GM21576 (cell line): Measurements from ENCODE around the gene TSPAN14.
A peak's percentile ranks its signal among the peaks of the same experiment; 100 is the strongest.
"Not testable (repeated sequence)": the region's sequence is repeated elsewhere in the genome, so short reads cannot be mapped to it uniquely, and the experiment has no call there.

ENCODE experiments used
- ATAC-seq: cut with Tn5 transposase; IDR thresholded peaks from one replicate; pipeline ENCODE4 v1.9.1; 2021; ENCODE audit warnings: mild to moderate bottlenecking, moderate library complexity; ENCODE audit not compliant: unreplicated experiment

The TSPAN14 gene

DNA sequence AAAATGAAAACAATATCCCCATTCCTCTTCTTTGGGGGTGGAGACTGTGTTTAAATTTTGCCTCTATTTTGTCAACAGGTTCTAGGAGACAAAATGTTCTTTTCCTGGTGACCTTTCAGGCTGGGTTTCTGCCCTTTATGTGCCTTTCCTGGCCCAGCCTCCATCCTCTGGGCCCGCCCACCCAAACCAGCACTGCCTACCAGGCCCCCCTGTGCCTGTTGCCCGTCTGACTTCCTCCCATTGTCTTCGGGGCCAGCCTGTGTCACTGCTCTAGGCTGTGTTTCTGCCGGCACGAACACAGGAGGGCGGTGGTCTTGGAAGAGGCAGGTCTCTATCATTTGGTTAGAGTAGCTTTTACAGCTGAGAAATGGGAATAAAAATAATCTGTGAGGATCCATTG is 13.9 kb downstream of the TSPAN14 start:
- ATAC-seq, result no peak

DNA sequence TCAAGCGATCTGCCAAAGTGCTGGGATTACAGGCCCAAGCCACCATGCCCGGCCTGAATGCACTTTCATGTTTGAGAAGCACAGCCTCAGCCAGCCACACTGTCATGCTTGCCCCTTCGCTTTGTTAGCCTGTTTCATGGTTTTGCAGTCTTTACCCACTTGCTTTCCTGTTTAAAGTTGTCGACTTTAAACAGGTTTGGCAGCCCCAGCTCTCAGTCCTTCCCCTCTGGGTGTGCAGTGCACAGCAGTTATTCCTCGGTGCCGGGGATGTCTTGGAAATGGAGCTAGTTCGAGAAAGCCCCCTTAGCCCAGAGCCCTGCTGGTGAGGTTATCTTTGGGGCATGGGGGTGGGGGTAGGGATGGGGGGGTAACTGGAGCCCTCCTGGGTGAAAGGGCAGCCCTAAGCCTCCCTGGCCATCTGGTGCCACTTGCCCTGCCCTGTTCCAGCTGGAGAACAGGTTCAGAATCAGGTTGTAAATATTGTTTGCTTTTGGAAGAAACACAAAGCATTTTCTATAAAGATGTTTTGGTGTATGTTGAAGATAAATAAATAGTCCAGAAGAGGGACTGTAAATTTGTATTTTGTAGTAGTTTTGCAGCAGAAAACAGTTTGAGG is 14.8 kb downstream of the TSPAN14 start:
- no peak for ATAC-seq

DNA sequence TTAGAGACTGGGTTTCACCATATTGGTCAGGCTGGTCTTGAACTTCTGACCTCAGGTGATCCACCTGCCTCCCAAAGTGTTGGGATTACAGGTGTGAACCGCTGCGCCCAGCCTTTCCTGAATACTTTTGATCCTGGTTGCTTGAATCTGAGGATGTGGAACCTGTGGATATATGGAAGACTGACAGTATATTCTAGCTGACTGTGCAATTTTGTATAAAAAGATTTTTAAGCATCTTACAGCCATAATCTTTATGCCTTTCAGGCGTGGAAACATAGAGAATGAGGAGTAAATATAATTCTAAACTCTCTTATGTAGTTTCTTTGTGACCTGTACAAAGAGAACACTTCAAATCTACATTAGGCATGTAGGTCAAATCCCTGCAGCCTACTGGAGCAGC is 16.2 kb downstream of the TSPAN14 start:
- ATAC-seq, result no peak

DNA sequence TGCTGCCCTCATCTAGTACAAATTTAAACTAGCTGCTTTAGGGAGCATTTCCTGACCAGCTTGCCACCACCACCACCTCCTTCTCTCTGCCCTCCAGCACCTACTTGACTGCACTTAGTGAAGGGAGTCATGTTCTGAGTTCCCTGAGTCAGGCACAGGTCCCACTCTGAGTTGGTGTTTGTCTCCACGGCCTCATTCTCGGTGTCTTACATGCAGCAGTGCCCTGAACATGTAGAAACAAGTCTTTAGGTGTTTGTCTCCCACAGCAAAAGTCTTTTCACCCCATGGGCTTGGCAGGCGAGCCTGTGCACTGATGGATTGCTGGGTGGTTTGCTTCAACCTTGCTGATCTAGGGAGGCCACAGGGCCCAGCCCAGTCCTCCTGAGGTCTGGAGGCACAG is 16.9 kb downstream of the TSPAN14 start:
- ATAC-seq, result no peak

DNA sequence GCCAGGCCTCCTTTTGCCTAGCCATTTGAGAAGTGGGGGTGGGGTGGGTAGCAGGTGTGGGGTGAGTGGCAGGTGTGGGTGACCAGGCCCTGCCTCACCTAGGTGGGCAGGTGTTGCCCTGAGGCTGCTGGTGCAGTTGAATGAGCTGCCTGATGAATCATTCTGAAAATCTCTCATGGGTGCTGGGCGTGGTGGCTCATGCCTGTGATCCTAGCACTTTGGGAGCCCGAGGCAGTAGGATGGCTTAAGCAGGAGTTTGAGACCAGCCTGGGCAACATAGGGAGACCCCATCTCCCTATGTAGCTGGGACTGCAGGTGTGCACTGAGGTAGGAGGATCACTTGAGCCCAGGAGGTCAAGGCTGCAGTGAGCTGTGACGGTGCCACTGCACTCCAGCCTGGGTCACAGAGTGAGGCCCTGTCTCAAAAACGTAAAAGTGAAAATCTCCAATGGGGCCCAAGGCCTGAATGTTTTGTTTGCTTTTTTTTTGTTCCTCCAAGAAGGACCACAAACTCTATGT is 17.7 kb downstream of the TSPAN14 start:
- ATAC-seq, result peak; percentile 50

DNA sequence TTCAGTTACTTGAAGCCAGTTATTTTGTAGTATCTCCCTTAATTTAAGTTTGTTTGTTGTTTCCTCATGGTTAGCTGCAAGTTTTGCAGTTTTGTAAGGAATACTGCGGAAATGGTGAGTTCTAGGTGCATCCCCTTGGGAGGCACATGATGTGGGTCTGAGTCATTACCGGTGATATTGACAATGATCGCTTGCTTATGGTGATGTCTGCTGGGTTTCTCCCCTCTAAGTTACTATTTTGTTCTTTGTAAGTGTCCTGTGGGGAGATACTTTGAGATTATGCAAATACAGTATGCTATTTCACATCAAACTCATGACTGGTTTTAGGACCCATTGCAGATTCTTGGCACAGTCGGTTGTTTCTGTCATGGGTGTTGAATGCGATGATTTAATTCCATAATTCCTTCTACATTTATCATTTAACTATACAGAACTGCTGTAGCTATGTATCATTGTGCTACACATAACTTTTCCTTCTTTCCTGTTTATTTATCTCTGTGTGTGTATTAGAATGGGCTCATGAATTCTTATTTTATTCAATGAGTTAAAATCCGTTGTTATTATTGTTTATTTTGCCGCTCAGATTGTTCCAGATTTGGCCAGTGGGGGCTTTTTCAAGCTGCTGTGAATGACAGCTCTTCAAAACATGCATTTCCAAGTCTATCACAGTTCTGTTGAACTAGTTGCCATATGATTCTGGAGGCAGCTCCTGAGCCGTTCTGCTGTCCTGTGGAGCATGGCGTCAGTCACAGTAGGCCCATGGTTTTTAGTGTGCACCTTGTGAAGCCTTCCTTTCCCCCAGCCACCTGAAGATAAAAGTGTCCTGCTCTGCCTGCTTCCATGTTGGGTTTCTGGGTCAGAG is 18.4 kb downstream of the TSPAN14 start:
- peak; percentile 89 for ATAC-seq

DNA sequence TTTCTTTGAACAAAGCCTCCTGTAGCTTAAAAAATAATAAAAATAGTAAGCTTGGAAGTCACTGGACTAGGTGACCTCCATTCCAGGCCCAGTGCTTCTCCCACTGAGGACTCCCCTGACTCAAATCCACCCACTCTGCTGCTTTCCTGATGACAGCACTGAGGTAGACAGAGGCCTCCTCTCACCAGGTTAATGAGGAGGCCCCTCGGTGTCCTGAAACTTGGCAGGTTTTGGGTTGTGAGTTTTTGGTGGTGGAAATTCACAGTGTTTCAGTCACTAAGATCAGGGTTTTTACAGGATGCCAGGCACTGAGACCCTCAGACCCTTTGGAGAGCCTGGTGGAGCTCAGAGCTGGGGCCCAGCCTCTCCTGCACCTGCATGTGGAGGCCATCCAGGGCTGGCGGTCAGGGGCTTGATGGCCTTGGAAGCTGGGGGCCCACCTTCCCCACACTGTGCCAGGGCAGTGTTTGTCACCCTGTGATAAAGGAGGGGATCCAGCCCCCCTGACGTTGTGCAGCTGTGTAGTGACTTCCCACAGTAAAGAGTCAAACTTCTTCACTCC is 19.1 kb downstream of the TSPAN14 start:
- no peak for ATAC-seq

DNA sequence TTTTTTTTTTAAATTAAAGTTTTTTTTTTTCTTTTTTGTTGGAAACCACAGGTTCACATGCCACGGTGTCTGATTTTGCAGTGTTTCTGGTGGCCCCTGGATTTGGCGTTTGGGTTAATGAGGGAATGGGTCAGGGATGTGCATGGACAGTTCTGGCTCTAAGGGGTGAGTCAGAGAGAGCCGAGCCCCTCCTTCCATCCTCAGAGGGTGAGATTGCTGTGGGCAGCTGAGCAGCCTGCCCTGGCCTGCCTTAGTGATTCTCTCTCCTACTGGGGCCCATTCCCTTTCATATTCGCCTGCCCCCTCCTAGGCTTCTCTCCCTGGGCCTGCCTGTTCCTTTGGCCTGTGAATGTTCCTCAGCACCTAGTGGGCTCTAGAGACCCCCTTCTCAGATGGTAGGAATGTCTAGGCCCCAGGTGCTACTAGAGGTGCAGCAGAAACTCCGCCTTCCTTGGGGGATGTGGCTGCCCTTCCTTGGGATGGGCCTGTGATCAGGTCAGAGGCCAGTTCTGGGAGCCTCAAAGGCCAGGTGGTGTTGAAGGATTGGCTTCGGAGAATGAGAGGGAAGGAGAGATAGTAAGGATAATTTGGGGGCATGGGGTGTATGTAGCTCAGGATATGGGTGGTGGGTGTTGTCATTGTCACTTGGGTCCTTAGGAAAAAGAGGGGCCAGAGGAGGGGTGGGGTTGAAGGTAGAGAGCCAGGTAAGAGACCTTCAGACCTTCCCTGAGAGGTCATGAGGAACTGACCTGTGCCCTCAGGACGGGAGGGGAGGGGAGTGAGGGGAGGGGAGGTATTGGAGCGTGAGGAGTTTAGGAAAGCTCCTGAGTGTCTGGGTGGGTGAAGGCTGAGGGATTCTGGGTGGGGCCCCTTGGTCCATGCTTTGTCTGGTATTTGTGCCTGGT is 19.8 kb downstream of the TSPAN14 start:
- no peak for ATAC-seq

DNA sequence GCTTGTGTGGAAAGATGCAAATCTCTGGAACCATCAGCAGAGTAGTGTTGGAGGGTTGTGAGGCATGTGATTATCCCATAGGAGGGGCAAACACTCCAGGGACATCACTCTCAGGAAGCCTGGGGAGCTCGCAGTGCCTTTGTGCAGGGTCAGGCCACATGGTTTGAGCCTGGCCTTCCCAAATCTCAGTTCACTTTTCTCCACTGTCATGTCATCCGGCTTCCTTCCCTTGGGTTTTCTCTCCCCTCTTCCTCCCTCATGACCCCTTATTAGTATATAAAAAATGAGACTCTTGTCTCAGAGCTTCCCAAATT is 20.4 kb downstream of the TSPAN14 start:
- no peak for ATAC-seq

DNA sequence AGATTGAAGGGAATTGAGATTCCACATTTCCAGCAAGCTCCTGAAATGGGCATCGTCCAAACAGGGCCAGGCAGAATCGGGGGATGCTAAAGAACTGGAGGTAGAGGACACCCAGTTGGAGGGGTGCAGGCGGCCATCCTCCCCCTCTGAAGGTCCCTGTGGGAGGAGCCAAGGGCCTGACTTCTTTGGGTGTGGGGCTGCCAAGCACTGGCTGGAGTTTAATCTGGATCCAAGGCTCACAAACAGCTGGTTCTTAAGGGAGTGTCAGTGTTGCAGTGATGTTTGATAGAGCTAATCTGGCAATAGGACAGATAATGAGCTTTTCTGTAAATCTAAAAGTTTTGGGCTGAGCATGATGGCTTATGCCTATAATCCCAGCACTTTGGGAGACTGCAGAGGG is 20.8 kb downstream of the TSPAN14 start:
- ATAC-seq, result no peak

DNA sequence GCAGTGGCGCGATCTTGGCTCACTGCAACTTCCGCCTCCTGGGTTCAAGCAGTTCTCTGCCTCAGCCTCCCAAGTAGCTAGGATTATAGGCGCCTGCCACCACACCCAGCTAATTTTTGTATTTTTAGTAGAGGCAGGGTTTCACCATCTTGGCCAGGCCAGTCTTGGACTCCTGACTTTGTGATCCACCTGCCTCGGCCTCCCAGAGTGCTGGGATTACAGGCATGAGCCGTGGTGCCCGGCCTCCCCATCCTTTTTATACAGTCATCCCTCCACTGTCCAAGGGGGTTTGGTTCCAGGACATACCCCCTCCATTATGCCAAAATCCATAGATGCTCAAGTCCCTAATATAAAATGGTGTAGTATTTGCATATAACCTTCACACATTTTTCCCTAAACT is 21.5 kb downstream of the TSPAN14 start:
- ATAC-seq, result not testable (repeated sequence)

DNA sequence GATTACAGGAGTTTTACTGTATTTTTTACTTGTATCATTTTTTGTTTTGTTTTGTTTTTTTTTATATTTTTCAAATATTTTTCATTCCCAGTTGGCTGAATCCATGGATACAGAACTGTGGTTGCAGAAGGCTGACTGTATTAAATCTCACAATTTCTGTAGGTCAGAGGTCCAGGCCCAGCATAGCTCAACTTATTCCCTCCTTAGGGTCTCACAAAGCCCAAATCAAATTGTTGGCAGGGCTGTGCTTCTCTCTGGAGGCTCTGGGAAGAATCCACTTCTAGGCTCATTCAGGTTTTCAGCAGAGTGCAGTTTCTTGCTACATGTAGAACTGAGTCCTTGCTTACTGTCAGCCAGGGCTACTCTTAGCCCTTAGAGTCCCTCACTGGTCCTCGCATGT is 22.6 kb downstream of the TSPAN14 start:
- no peak for ATAC-seq

DNA sequence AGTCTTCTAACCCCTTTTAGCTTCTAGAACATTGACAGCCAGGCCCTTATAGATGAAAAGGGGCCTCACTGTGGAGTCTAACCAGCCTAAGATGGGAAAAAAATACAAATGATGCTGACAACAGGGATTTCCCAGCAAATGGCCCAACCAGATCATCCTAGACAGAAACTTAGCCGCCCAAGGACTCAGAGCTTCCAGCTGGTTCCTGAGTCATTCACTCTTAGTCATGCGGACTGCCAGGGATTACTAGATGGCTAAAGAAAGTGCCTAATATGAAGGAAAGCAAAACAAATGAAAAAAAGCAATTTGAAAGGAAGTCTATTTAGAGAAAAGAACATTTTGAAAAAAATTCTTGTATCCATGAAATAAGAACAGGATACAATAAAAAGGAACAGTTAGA is 23.7 kb downstream of the TSPAN14 start:
- ATAC-seq, result no peak

DNA sequence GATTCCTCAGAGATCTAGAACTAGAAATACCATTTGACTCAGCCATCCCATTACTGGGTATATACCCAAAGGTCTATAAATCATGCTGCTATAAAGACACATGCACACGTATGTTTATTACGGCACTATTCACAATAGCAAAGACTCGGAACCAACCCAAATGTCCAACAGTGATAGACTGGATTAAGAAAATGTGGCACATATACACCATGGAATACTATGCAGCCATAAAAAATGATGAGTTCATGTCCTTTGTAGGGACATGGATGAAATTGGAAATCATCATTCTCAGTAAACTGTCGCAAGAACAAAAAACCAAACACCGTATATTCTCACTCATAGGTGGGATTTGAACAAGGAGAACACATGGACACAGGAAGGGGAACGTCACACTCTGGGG is 26.3 kb downstream of the TSPAN14 start:
- not testable (repeated sequence) for ATAC-seq

DNA sequence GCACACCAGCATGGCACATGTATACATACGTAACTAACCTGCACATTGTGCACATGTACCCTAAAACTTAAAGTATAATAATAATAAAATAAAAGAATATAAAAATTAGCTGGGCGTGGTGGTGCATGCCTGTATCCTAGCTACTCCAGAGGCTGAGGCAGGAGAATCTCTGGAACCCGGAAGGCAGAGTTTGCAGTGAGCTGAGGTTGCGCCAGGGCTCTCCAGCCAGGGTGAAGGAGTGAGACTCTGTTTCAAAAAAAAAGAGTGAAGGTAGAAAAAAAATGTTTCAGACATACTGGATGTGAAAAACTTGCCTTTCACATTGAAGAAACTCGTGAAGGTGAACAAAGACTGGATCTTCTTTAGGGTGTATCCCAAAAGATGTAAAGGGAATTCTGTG is 26.7 kb downstream of the TSPAN14 start:
- no peak for ATAC-seq

DNA sequence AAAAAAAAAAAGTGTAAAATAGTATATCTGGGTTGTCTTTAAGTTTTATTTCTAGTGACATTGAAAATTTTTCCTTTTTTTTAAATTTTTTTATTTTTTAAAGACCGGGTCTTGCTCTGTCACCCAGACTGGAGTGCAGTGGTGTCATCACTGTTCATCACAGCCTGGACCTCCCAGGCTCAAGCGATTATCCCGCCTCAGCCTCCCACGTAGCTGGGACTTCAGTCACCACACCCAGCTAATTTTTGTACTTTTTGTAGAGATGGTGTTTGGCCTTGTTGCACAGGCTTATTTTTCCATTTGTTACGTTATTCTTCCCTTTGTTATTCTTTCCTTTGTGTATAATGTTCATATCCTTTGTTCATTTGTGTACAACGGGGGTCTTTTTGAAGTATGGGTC is 30.1 kb downstream of the TSPAN14 start:
- no peak for ATAC-seq

DNA sequence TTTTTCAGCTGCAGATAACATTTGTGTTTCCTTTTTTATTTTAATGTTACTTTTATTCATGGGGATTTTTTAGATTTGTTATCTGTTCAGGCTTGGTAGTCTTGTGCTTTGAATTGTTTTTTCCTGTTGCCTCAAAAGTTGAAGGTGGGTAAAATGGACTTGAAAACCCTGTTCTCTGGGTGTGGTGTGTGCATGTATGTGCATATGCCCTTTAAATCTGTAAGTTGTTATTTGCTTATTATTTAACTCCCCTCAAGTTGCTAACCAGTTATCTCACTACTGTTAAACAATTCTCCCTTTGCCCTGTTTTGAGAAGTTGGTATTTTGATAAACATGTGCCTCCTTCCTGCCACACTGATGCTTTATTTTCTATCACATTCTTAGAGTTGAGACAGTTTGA is 30.6 kb downstream of the TSPAN14 start:
- ATAC-seq, result no peak

DNA sequence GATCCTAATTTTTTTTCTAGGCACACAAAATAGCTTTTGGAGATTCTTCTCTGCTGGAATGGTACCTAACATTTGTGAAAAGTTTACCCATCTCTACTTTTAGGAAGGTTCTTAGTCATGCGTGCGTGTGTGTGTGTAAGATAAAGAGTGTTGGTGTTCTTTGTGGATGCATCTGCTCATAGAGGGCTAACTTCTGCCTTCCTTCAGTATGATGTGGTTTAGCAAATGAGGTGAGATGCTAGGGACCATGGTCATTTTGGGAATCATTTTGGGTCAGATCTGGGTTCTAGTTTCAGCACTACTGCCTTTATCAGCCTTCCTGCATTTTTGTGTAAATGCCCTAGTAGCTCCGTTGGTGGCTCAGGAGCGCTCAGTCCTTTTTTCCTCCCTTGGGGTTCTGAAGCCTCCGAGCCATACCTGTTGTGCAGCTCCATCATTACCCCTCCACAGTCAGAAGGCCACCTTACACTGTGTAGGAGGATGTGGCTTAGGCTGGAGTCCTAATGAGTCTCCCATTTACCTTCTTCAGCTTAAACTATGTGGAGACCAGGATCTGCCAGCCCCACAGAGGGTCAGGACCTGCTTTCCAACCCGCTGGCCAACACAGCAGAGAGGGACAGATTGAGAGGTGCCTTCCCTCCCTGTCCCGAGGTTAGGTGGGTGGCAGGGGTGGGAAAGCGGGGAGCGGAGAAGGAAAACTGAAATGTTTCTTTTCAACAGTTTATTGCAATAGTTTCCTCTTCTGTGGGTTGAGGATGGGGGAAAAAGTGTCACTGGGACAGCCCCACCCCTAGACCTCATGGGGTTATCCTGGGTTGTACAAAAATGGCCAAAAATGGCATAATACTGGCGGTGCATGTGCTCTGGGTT is 31.2 kb downstream of the TSPAN14 start:
- ATAC-seq, result no peak

DNA sequence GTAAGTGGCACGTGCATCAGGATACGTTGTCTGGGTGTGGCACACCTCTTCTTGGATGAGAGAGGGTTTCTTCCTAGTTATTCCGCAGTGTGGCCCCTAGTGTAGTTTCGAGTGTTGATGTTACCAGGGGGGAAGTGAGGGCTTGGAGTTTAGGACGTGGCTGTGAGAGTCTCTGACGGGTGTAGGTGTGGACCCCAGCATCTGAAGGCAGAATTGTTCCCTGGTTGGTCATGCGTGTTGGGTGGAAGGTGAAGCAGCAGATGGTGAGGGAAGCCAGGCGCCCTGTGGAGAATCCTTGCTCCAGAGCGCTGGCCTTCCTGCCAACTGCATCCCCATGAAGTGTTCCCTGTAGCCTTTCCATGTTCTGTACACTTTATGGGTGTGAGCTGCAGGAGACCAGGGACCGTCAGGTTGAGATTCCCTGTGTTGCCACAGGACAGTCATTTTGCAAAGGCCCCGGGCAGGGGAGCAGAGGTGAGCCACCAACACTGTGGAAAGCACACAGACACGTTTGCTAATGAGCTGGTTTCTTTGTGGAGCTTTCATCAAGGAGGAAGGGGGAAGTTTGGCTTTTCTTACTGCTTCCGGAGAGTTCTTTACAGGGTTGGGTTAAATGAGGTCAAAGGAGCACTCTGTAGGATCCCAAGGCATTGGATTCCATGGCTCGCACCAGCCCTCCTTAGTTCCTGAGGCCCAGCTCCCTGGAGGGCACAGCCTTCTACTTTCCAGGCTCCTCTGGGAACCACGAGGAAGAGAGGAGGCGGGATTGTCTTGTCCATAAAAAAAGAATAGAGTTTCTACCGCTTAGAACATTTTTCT is 32.0 kb downstream of the TSPAN14 start:
- no peak for ATAC-seq
